ENCODE results near the gene ZNF419. TPM values are rescaled to one million over a fixed set of nuclear protein-coding genes. Genes with fewer than 3 reads are reported as not detected.

Gene ZNF419
- 7.9 and 13.0 TPM in 2 replicates for total RNA-seq

GRCh38 chr19:57487477-57488298, at the start of gene ZNF419:
TSS of gene ZNF419 (plus strand) at chr19:57487750. CDS start at chr19:57487951, 201 bp downstream.

DNA sequence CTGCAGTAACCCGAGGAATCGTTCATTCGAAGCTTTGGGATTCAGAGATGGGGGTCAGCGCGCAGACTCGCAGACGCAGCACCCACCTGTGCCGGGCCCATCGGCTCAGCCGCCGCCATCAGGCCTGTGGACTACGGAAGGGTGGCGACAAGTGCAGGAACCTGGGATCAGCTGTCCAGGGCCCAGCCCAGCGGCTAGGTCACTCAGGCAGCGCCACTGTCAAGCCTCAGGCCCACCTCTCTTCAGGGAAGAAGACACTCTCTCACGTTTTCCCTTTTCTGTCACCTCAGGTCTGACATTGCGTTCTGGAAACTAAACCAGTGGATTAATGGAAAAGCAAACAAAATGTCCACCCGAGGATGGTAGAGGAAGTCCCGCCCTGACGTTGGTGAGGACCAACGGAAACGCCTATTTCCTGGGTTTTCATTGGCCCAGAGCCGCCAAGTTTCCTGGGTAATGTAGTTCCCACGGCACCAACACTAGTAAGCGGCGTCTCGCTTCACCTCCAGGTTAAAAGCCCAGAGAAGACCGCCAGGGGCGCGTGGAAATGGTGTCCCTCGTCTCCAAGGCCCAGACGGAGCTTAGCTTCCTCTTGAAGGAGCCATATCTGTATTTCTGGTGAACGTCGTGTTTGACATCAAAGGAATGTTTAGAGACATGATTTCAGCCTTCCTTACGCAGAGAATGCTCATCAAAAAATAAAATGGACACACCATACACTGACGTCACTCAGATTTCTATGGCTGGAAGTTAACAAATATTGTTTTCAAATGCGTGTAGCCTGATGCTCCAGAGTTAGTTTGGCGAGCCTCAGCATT, 10.2 kb upstream of the ZNF419 start, which contains the start of gene ZNF772:
ZNF772 (minus strand) TSS at position 376 of the 818 bp plus-strand sequence; CDS start at position 119, 257 bp downstream.

DNA sequence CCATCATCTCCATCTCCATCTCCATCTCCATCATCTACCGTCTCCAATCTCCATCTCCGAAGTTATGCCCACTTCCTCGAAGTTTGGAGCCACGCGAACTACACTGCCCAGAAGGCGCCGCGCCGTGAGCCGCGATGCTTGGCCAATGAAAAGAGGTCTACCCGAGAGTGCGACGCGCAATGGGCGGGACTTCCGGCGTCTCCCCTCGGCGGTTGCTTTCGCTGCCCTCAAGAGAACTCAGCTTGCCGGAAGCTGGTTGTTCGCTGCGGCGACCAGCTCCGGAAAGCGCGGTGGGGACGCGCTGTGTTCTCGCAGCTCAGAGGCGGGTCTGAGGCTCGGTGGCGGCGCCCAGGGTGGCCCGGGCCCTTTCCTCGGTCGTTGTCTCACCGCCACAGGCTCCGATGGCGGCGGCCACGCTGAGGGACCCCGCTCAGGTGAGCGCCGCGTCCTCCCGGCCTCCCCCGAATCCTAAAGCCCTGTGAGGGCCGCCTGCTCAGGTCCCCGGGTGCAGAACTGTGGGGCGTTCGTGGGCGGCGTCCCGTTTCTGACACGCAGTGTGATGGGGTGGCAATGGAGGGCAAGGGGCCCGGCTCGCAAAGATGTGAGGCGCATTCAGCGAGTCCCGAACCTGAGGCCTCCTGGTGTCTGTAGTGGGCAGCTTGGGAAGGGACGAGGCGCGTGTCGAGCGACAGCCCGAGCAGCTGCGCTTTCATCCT, 12.3 kb downstream of the ZNF419 start, which contains the start of gene ZNF773:
ZNF773 (plus strand) TSS at position 259 of the 716 bp plus-strand sequence; CDS start at position 402, 143 bp downstream.

GRCh38 chr19:57527136-57527881, 39.8 kb downstream of the ZNF419 start, which contains the start of gene ZNF549:
TSS of gene ZNF549 (plus strand) at chr19:57527356. CDS start at chr19:57527574, 218 bp downstream.

Small RNAs within 50 kb of the gene (small RNA-seq; reads per million reads assigned to genes)
- gene VN1R107P (ENCODE audit: low replicate concordance), result not detected

Other genes starting within 250 kb of the ZNF419 start
- gene ZNF805, start 247.1 kb upstream of the ZNF419 start, total RNA-seq, result 32.5 and 36.5 TPM in 2 replicates
- 96.5 and 103 TPM in 2 replicates for gene ZNF460, start 207.3 kb upstream of the ZNF419 start, total RNA-seq
- gene ZNF543, start 167.3 kb upstream of the ZNF419 start, total RNA-seq, result 11.6 and 11.7 TPM in 2 replicates
- 7.9 and 10.9 TPM in 2 replicates for gene ZNF304, start 136.5 kb upstream of the ZNF419 start, total RNA-seq
- 10.2 and 11.2 TPM in 2 replicates for gene TRAPPC2B, start 124.2 kb upstream of the ZNF419 start, total RNA-seq
- 3.6 and 5.3 TPM in 2 replicates for gene ZNF547, start 124.2 kb upstream of the ZNF419 start, total RNA-seq
- gene ZNF548, start 97.9 kb upstream of the ZNF419 start, total RNA-seq, result 16.6 and 19.7 TPM in 2 replicates
- gene ZNF17, start 76.6 kb upstream of the ZNF419 start, total RNA-seq, result 8.3 and 14.0 TPM in 2 replicates
- 7.4 and 12.5 TPM in 2 replicates for gene ZNF749, start 52.4 kb upstream of the ZNF419 start, total RNA-seq
- gene VN1R1, start 30.6 kb upstream of the ZNF419 start, total RNA-seq, result 0.22 and 0.86 TPM in 2 replicates
- gene ZNF772, start 10.2 kb upstream of the ZNF419 start, total RNA-seq, result 13.1 and 16.8 TPM in 2 replicates
- 15.2 and 32.8 TPM in 2 replicates for gene ZNF773, start 12.2 kb downstream of the ZNF419 start, total RNA-seq
- 3.9 and 6.9 TPM in 2 replicates for gene ZNF549, start 39.6 kb downstream of the ZNF419 start, total RNA-seq
- 8.4 and 9.6 TPM in 2 replicates for gene ZNF550, start 72.1 kb downstream of the ZNF419 start, total RNA-seq
- 6.3 and 8.6 TPM in 2 replicates for gene ZNF416, start 91.2 kb downstream of the ZNF419 start, total RNA-seq
- 3.5 and 15.3 TPM in 2 replicates for gene ZIK1, start 96.4 kb downstream of the ZNF419 start, total RNA-seq
- 2.2 and 11.0 TPM in 2 replicates for gene ZNF530, start 112.1 kb downstream of the ZNF419 start, total RNA-seq
- 29.1 and 32.1 TPM in 2 replicates for gene ZNF134, start 126.5 kb downstream of the ZNF419 start, total RNA-seq
- gene ZNF211, start 145.4 kb downstream of the ZNF419 start, total RNA-seq, result 11.2 and 11.6 TPM in 2 replicates
- 0.22 TPM in 1 of 2 replicates, not detected in the other for gene ZSCAN4, start 181.2 kb downstream of the ZNF419 start, total RNA-seq
- 5.7 and 12.2 TPM in 2 replicates for gene ZNF551, start 194.2 kb downstream of the ZNF419 start, total RNA-seq
- 2.3 and 3.3 TPM in 2 replicates for gene ZNF154, start 221.5 kb downstream of the ZNF419 start, total RNA-seq
- gene ZNF671, start 239.9 kb downstream of the ZNF419 start, total RNA-seq, result 6.1 and 7.4 TPM in 2 replicates